ENCODE measurements around the gene PLD3.

PLD3 gene

GRCh38 chr19:40414542-40415535, 66.3 kb downstream of the PLD3 start:
- DNase-seq: no peak

DNA sequence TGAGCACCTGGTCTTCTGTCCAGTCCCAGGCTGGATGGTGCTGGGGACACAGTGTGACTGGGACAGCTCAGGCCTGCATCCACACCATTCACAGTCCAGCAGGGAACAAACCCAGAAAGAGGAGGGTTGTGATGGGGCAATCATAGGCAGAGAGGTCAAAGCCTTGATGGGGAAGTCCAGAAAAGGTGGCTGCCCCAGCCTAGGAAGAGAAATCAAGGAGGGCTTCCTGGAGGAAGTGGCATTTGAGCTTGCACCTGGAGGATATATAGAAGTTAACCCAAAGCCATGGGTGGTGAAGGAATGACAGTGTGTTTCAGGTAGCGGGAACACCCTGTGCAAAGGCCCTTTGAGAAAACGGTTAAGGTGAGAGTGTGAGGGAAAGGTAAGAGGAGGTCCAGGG, 67.3 kb downstream of the PLD3 start:
- no peak for DNase-seq

DNA sequence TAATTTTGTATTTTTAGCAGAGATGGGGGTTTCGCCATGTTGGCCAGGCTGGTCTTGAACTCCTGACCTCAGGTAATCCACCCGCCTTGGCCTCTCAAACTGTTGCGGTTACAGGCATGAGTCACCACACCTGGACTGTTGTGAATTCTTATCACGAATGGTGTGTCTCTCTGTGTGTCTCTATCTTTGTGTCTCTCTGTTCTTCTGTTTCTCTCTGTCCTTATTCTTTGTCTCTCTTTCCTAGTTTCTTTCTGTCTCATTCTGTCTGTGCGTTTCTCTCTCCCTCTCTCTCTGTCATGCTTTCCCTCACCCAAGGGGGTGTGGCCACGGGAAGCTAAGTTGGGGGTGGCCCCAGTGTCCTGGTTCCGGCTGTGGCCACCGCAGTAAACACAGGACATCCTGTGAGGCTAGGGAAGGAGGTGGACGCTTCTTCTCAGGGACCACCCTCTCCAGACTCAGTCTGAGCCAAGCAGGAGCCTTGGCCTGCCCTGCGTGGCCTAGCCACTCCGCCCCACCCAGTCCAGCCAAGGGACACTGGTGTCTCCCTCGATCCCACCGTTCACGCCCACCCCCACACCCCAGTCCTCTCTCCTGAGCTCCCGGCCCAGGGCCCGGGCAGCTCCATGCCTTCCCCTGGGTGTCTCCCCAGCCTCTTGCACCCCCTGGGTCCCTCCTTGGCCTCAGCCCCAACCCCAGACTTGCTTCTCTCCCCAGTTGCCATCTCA, 68.6 kb downstream of the PLD3 start:
- DNase-seq: no peak

- DNase-seq: no peak
Observed at GRCh38 chr19:40417643-40417981, 69.1 kb downstream of the PLD3 start.

GRCh38 chr19:40418040-40418439, 69.5 kb downstream of the PLD3 start:
- DNase-seq: no peak

DNA sequence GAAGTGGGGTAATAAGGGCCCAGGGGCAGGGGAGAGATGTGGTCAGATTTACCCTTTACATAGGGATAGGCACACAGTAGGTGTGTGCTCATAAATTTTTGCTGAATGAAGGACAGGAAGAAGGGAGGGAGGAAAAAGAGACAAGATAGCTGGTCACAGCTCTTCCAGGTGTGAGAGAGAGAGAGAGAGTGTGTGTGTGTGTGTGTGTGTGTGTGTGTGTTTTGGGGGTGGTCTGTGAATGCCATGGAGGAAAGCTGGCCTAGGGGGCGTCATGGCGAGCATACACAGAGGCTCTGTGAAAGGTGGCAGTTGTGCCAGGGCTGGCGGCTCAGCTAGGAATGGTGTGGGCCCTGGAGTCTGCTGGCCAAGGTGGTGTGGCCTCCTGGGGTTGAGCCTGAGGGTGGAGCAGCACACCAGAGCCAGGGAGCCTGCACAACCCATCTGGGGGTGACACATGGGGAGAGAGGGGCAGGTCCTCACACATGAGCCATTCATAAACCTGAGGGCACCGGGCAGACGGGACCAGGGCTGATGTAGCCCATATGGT, 70.6 kb downstream of the PLD3 start:
- peak; percentile 98 to 99 for DNase-seq

- DNase-seq: no peak
Observed at GRCh38 chr19:40419780-40420179, 71.3 kb downstream of the PLD3 start.

DNA sequence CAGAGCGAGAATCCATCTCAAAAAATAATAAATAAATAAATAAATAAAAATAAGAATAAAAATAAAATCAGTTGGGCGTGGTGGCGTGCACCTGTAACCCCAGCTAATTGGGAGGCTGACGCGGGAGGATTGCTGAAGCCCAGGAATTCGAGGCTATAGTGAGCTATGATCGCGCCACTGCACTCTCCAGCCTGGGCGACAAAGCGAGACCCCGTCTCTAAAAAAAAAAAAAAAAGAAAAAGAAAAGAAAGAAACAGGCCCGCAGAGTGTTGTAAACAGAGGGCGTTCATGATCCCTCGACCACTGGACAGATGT, 71.9 kb downstream of the PLD3 start:
- no peak for DNase-seq

DNA sequence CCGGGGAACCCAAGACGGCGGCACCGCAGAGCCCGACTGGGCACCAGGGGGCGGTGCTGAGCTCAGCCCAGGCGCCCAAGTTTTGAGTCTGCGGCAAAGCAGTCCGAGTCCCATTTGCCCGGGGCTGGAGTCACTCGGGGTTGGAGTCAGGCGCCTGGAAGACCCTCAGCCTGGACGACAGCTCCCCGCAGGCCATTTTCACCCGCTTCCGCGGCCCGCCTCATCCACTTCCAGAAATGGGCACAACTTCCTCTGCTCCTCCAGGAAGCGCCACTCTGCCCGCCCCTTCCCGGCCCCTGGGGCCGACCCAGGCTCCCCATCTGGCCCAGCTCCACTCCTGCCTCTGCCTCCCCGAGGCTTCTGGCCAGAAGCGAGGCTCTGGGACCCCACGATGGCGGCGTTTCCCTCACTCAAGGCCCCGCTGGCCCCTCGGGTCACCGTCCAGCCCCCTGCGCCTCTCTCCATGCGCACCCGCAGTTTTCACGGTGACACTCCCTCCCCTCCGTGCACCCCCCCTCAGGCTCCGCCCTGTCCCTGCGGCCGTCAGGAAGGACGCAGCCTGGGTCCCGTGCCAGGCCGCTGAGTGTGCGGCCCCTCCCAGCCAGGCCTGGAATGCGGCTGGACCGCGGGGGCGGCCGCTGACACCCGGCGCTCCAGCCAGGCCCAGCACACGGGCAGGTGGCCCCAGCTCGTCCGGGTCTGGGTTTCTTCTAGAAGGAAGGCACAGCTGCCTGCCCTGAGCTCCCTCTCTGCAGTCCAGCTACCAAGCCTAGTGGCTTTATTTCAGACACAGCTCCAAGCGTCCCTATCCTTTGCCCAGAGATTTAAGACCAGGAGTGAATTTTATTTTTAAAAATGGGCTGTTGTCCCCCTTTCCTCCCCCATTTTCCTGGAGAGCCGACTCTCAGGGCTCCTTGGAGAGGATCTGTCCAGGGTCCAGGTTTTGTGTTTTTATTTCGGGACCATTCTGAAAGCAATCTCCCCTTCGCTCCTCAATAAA, 72.6 kb downstream of the PLD3 start:
- DNase-seq: peak; percentile 80 to 88

- no peak for DNase-seq
Observed at GRCh38 chr19:40421993-40422747, 73.7 kb downstream of the PLD3 start.

GRCh38 chr19:40422748-40423566, 74.5 kb downstream of the PLD3 start:
- no peak for DNase-seq

GRCh38 chr19:40423938-40424337, 75.4 kb downstream of the PLD3 start:
- no peak for DNase-seq

- peak in 1 of 2 experiments; percentile 26 for DNase-seq
Observed at GRCh38 chr19:40424637-40425449, 76.3 kb downstream of the PLD3 start.

- peak; percentile 100 for DNase-seq
Observed at GRCh38 chr19:40425450-40426287, 77.2 kb downstream of the PLD3 start, which contains the start of gene SERTAD1. Gene SERTAD1, minus strand, starts transcription at chr19:40425992. Its CDS starts 2,446 bp downstream, at chr19:40423546.

Data from NCI-H524 (cell line).